Endothelial cell of umbilical vein (primary cell): ENCODE measurements around the gene MBLAC1. TPM values are rescaled to one million over a fixed set of nuclear protein-coding genes. Genes with fewer than 3 reads are reported as not detected.

Experiments
- BruUV-seq: library from RNA; stranded (reverse); fragments of 400-500 nt; replicated peaks from 2 replicates; lab custom pipeline; 2021; lab: Mats Ljungman, UMichigan
- CTCF ChIA-PET: fragments of 300-600, 350-600 bp; sonication (Branson Sonifier 250); formaldehyde crosslinking; loops from one replicate; lab custom pipeline; 2021; ENCODE audit warnings: antibody characterized with exemption, inconsistent platforms; lab: Charles Lee
- POLR2A ChIA-PET: fragments of 300-600, 350-600 bp; sonication (Branson Sonifier 250); formaldehyde crosslinking; loops from one replicate; lab custom pipeline; 2021; ENCODE audit warnings: antibody characterized with exemption, inconsistent platforms; lab: Charles Lee
- DNase-seq: peaks from one replicate; pipeline ENCODE4 v3.0.0-alpha.2; 2011; ENCODE audit warnings: low read depth, low spot score
- FAIRE-seq: peaks from 2 replicates; lab custom pipeline; 2011; peaks lifted over from hg19 to GRCh38; lab: Jason Lieb, UNC
- H2AFZ ChIP-seq: 2 replicates; pipeline ENCODE4 v1.6.0; 2012; ENCODE audit warnings: low read depth, low read length, control low read depth, inconsistent platforms
- H3K27ac ChIP-seq: 2 replicates; pipeline ENCODE4 v1.5.1; 2011; ENCODE audit warnings: low read depth, mild to moderate bottlenecking, control low read depth, low read length, moderate library complexity; ENCODE audit not compliant: insufficient read depth
- H3K27me3 ChIP-seq, 2 experiments: 2 replicates each; pipeline versions ENCODE4 v1.6.0 to v1.6.1; 2011; ENCODE audit warnings: low read length in 2 of 2, mixed read lengths in 1 of 2; ENCODE audit not compliant: control insufficient read depth in 2 of 2, insufficient read depth in 2 of 2
- H3K36me3 ChIP-seq, 2 experiments: 2 replicates in 1 of 2; 3 replicates in 1 of 2; pipeline ENCODE4 v1.5.1; 2011; ENCODE audit warnings: low read length in 2 of 2, mild to moderate bottlenecking in 1 of 2, moderate library complexity in 1 of 2; ENCODE audit not compliant: control insufficient read depth in 2 of 2, insufficient read depth in 2 of 2; ENCODE audit errors: extremely low read depth in 1 of 2
- H3K4me1 ChIP-seq: 3 replicates; pipeline ENCODE4 v1.5.1; 2011; ENCODE audit warnings: mild to moderate bottlenecking, low read length; ENCODE audit not compliant: control insufficient read depth, insufficient read depth; ENCODE audit errors: extremely low read depth
- H3K4me2 ChIP-seq: 2 replicates; pipeline ENCODE4 v1.6.1; 2011; ENCODE audit warnings: low read length, control low read depth, mixed read lengths; ENCODE audit not compliant: insufficient read depth
- H3K4me3 ChIP-seq, 3 experiments: fragments of 200-600 bp in 1 of 3; sonication (generic), shearing (Covaris generic) in 1 of 3; replicated peaks in 1 of 3; 2 replicates each; pipeline ENCODE4 v1.5.1; 2011 to 2016; ENCODE audit warnings: control low read depth in 3 of 3, low read length in 3 of 3, mild to moderate bottlenecking in 2 of 3, inconsistent platforms in 1 of 3, low read depth in 1 of 3, moderate library complexity in 1 of 3; ENCODE audit not compliant: insufficient read depth in 1 of 3
- H3K79me2 ChIP-seq: 2 replicates; pipeline ENCODE4 v1.6.0; 2012; ENCODE audit warnings: low read length, inconsistent platforms; ENCODE audit not compliant: control insufficient read depth, insufficient read depth
- H3K9ac ChIP-seq: replicated peaks from 2 replicates; pipeline ENCODE3; 2011; ENCODE audit warnings: low read length, control low read depth; ENCODE audit not compliant: insufficient read depth; ENCODE audit errors: extremely low read depth
- H3K9me1 ChIP-seq: replicated peaks from 3 replicates; pipeline ENCODE4 v1.6.0; 2011; ENCODE audit warnings: mild to moderate bottlenecking, low read length; ENCODE audit not compliant: control insufficient read depth, insufficient read depth; ENCODE audit errors: extremely low read depth
- H3K9me3 ChIP-seq: replicated peaks from 2 replicates; pipeline ENCODE4 v1.5.1; 2012; ENCODE audit warnings: low read length, inconsistent platforms; ENCODE audit not compliant: control insufficient read depth, insufficient read depth
- H4K20me1 ChIP-seq: replicated peaks from 2 replicates; pipeline ENCODE3; 2011; ENCODE audit warnings: mild to moderate bottlenecking, low read length; ENCODE audit not compliant: control insufficient read depth, insufficient read depth; ENCODE audit errors: extremely low read depth
- EZH2 ChIP-seq: IDR thresholded peaks from 2 replicates; pipeline ENCODE4 v1.6.1; 2012; ENCODE audit warnings: borderline replicate concordance, low read depth, mild to moderate bottlenecking, moderate library complexity, low read length, inconsistent platforms; ENCODE audit not compliant: severe bottlenecking
- FOS ChIP-seq: IDR thresholded peaks from 2 replicates; pipeline ENCODE4 v1.6.1; 2011; ENCODE audit warnings: mild to moderate bottlenecking, low read length, moderate library complexity, borderline replicate concordance; ENCODE audit not compliant: insufficient read depth
- GATA2 ChIP-seq: IDR thresholded peaks from 2 replicates; pipeline ENCODE4 v1.7.0; 2011; ENCODE audit warnings: low read depth, mild to moderate bottlenecking, moderate library complexity, mixed read lengths, low read length; ENCODE audit not compliant: insufficient read length, insufficient read depth
- JUN ChIP-seq: IDR thresholded peaks from 2 replicates; pipeline ENCODE4 v1.6.1; 2011; ENCODE audit warnings: borderline replicate concordance, low read depth; ENCODE audit not compliant: insufficient read length, insufficient read depth
- MYC ChIP-seq: IDR thresholded peaks from one replicate; pipeline ENCODE4 v1.6.1; 2011; ENCODE audit warnings: mild to moderate bottlenecking, low read depth, low read length
- POLR2A ChIP-seq: IDR thresholded peaks from 2 replicates; pipeline ENCODE4 v1.6.1; 2012; ENCODE audit warnings: low read depth, mild to moderate bottlenecking, control low read depth, low read length
- POLR2AphosphoS5 ChIP-seq: IDR thresholded peaks from 2 replicates; pipeline ENCODE4 v1.6.1; 2012; ENCODE audit warnings: low read depth, mild to moderate bottlenecking, control low read depth, low read length, moderate library complexity; ENCODE audit not compliant: insufficient read depth
- dilution Hi-C: fragments of 300-500 bp; cut with MboI; formaldehyde crosslinking; loops from one replicate; pipeline ENCODE4 v1.15.0; 2019; ENCODE audit warnings: low sequenced_read_pairs; ENCODE audit not compliant: extremely low pct_ligation_motif_present
- intact Hi-C: fragments of 100-400 bp; cut with micrococcal nuclease; formaldehyde crosslinking; loops from one replicate; pipeline ENCODE4 v1.10.0; 2022
- polyA plus RNA-seq, 4 experiments: library from polyadenylated mRNA; depleted of rRNA in 3 of 4; stranded (reverse) in 3 of 4; unstranded in 1 of 4; fragments of >200 nt; gene quantifications; 2 replicates each; pipeline versions ENCODE4 v1.2.1 to v1.2.3, GENCODE V29; 2011 to 2012; ENCODE audit warnings: missing spikeins in 1 of 4
- total RNA-seq: library from RNA; stranded (reverse); gene quantifications from 2 replicates; pipeline ENCODE4 v1.2.3, GENCODE V29; 2021
- TF ChIP-seq, protein P1 (sequence below), 2 donors: IDR thresholded peaks; 1 replicate in 1 of 2; 2 replicates in 1 of 2; pipeline ENCODE4 v1.5.1; 2011; ENCODE audit warnings: low read length in 2 of 2, mild to moderate bottlenecking in 2 of 2, moderate library complexity in 2 of 2, control low read depth in 1 of 2, inconsistent platforms in 1 of 2, low read depth in 1 of 2; ENCODE audit not compliant: insufficient read depth in 1 of 2; ENCODE audit errors: extremely low read depth in 1 of 2
- TF ChIP-seq, protein P2 (sequence below): IDR thresholded peaks from 2 replicates; pipeline ENCODE4 v1.6.1; 2011; ENCODE audit not compliant: insufficient read depth, insufficient read length

The MBLAC1 gene
- total and polyA plus RNA-seq, 2 donors (not counting 3 experiments of a cell fraction or from before 2014, with no cell fraction given): 1.8 to 2.1 TPM

DNA sequence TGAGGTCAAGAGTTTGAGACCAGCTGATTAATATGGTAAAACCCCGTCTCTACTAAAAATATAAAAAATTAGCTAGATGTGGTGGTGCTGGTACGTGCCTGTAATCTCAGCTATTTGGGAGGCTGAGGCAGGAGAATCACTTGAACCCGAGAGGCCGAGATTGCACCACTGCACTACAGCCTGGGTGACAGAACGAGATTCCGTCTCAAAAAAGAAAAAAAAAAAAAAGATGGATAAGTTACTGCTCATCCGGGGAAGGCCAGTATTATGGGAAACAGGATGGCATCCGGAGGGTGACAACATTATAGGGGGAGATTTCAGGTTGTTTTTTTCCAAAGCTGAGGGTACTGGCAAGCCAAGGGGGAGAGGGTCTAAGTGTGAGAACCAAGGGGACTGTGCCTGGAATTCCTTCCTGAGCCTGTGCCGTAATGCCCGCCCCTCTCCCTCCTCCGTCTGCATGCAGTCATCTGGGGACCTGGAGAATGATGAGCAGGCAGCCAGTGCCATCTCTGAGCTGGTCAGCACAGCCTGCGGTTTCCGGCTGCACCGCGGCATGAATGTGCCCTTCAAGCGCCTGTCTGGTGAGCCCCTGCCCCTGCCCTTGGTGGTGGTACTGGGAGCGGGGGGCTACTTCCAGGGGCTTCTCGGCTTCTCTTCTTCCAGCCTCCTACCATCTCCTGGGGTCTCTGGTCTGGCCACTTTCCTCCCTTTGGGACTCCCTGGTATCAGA, 26.3 kb downstream of the MBLAC1 start:
- CTCF ChIA-PET: no interaction called here
- BruUV-seq: no TSS peak
- DNase-seq (no peak), FAIRE-seq (no peak)
- Histone ChIP-seq H3K4me3 (no peak overlapping the region), H4K20me1 (no peaks in the 10 kb centered on the region), H3K79me2 (peaks cover 13% of the 10 kb centered on the region), H3K9me1 (no peaks in the 10 kb centered on the region), H3K9me3 (no peaks in the 10 kb centered on the region), H3K27ac (no peak overlapping the region), H3K4me2 (no peak overlapping the region), H3K27me3 (no peaks in the 10 kb centered on the region), H3K9ac (no peak overlapping the region), H2AFZ (no peak overlapping the region), H3K36me3 (peaks cover 0 to 17% of the 10 kb centered on the region in 2 experiments), H3K4me1 (peaks cover 16% of the 10 kb centered on the region)
- dilution Hi-C loops (no loop called here), intact Hi-C loops (no loop called here)
- POLR2A ChIA-PET: no interaction called here
- no peak for TF ChIP-seq FOS
- TF ChIP-seq, protein P1, sequence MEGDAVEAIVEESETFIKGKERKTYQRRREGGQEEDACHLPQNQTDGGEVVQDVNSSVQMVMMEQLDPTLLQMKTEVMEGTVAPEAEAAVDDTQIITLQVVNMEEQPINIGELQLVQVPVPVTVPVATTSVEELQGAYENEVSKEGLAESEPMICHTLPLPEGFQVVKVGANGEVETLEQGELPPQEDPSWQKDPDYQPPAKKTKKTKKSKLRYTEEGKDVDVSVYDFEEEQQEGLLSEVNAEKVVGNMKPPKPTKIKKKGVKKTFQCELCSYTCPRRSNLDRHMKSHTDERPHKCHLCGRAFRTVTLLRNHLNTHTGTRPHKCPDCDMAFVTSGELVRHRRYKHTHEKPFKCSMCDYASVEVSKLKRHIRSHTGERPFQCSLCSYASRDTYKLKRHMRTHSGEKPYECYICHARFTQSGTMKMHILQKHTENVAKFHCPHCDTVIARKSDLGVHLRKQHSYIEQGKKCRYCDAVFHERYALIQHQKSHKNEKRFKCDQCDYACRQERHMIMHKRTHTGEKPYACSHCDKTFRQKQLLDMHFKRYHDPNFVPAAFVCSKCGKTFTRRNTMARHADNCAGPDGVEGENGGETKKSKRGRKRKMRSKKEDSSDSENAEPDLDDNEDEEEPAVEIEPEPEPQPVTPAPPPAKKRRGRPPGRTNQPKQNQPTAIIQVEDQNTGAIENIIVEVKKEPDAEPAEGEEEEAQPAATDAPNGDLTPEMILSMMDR (IDR thresholded peaks at IDR 0.05; ENCODE audit: extremely low read depth in 1 of 2, insufficient read depth in 1 of 2, low read depth in 1 of 2, low read length in 2 of 2): no peak
- TF ChIP-seq POLR2A: no peak
- TF ChIP-seq, protein P2, sequence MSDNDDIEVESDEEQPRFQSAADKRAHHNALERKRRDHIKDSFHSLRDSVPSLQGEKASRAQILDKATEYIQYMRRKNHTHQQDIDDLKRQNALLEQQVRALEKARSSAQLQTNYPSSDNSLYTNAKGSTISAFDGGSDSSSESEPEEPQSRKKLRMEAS: no peak
- TF ChIP-seq JUN: no peak
- no peak for TF ChIP-seq POLR2AphosphoS5
- TF ChIP-seq EZH2: no peak
- no peak for TF ChIP-seq MYC
- no peak for TF ChIP-seq GATA2
